ENCODE measurements around the gene PRRG4. TPM values are rescaled to one million over a fixed set of nuclear protein-coding genes. Genes with fewer than 3 reads are reported as not detected.

Gene PRRG4
- total RNA-seq, 1 experiment from 2014 or later = 0.64 TPM

GRCh38 chr11:32905028-32905667 lies 75.4 kb downstream of the PRRG4 start:
- DNase-seq (ENCODE audit: extremely low read depth, low read depth) = no peak

Other genes starting within 250 kb of the PRRG4 start
- 575 and 588 TPM in 2 replicates for gene EIF3M, start 246.1 kb upstream of the PRRG4 start, total RNA-seq (2014; rRNA removed; shearing (Covaris generic))
- gene CCDC73, start 35.3 kb upstream of the PRRG4 start, total RNA-seq (2014; rRNA removed; shearing (Covaris generic)) = 0.12 TPM in 1 of 2 replicates, not detected in the other
- 21.8 and 22.6 TPM in 2 replicates for gene QSER1, start 62.9 kb downstream of the PRRG4 start, total RNA-seq (2014; rRNA removed; shearing (Covaris generic))
- 1.3 and 2.2 TPM in 2 replicates for gene DEPDC7, start 186.0 kb downstream of the PRRG4 start, total RNA-seq (2014; rRNA removed; shearing (Covaris generic))
- 14.1 and 14.3 TPM in 2 replicates for gene TCP11L1, start 209.6 kb downstream of the PRRG4 start, total RNA-seq (2014; rRNA removed; shearing (Covaris generic))

Data from NCI-H460 (cell line).